DMS153 (cell line): Measurements from ENCODE around the gene TTC9B.
"Not testable (repeated sequence)": the region's sequence is repeated elsewhere in the genome, so short reads cannot be mapped to it uniquely, and the experiment has no call there.

Source experiments
- DNase-seq: peaks from one replicate; lab custom pipeline; 2025; lab: John Stamatoyannopoulos, UW

TTC9B gene

DNA sequence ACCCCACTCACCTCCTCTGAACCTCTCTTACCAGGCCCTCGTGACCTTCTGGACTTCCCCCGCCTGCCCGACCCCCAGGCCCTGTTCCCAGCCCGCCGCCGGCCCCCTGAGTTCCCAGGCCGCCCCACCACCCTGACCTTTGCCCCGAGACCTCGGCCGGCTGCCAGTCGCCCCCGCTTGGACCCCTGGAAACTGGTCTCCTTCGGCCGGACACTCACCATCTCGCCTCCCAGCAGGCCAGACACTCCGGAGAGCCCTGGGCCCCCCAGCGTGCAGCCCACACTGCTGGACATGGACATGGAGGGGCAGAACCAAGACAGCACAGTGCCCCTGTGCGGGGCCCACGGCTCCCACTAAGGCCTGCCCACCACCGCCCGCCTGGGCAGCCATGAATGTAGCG lies 3.2 kb downstream of the TTC9B start:
- DNase-seq, result no peak

DNA sequence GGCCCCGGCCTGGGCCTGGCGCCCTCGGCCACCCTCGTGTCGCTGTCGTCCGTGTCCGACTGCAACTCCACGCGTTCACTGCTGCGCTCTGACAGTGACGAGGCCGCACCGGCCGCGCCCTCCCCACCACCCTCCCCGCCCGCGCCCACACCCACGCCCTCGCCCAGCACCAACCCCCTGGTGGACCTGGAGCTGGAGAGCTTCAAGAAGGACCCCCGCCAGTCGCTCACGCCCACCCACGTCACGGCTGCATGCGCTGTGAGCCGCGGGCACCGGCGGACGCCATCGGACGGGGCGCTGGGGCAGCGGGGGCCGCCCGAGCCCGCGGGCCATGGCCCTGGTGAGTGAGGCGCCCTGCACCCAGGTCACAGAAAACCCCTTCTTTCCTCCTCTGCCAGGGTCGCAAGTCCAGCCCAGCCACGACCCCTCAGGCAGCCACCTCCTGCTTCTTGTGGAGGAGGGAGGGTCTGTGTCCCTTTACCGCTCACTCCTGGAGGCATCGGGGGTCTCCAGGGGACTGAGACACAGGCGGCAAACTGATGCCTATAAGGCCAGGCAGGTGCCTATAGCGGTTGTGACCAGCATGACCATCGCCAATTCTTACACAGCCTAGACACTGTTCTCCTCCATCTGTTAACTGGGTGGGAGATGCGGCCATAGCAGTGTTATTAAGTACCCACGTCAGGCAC lies 4.2 kb downstream of the TTC9B start:
- no peak for DNase-seq

DNA sequence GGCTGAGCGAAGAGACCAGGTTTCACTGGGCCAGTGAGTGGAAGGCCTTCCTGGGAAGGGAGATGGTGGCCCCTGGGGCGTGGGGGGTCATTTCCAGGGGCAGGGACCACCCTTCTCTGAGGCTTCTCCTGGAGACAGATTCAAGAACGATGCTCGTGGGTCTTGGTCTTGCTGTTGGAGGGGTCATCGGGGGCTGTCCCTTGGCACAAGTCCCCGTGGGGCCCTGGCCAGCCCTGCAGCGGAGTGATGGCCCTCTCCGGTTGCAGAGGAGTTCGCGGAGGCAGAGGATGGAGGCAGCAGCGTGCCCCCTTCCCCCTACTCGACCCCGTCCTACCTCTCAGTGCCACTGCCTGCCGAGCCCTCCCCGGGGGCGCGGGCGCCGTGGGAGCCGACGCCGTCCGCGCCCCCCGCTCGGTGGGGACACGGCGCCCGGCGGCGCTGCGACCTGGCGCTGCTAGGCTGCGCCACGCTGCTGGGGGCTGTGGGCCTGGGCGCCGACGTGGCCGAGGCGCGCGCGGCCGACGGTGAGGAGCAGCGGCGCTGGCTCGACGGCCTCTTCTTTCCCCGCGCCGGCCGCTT lies 4.8 kb downstream of the TTC9B start:
- no peak for DNase-seq

DNA sequence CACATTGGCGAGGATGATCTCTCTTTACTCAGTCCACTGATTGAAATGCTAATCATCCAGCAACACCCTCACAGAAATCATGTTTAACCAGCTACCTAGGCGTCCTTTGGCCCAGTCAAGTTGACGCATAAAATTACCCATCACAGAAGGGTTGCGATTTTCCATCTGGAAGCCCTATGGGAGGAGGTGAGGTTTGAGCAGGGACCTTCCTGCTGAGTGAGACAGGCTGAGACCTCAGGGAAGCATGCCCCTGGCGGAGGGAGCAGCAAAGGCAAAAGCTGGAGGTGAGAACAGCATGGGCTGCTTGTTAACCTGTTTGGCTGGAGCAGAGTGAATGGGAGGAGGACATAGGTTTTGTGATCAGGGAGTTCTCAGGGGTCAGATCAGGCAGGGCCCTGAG lies 7.3 kb downstream of the TTC9B start:
- DNase-seq, result no peak

DNA sequence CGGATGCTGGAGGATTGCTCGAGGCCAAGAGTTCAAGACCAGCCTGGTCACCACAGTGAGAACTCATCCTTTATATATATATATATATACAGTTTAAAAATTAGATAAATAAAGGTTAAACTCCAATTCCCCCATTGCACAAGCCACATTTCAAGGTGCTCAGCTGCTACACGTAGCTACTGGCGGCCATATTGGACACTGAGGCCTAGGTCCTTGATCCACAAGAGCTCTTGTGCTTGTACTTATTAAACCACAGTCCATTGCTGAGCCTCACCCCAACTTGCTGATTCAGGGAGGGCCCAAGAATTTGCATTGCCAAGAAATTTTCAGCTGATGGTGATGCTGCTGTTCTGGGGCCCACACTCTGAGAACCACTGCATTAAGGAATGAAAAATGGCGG lies 9.6 kb downstream of the TTC9B start:
- DNase-seq, result no peak

DNA sequence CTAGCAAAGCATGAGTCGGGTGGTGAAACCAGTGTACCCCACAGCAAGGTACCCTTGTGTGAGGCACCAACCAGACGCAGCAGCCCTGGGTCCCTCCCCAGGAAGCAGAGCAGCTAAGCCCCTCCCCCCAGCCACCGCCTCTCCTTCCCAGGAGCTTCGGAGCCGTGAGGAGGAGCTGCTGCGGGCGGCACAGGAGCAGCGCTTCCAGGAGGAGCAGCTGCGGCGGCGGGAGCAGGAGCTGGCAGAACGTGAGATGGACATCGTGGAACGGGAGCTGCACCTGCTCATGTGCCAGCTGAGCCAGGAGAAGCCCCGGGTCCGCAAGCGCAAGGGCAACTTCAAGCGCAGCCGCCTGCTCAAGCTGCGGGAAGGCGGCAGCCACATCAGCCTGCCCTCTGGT lies 12.4 kb downstream of the TTC9B start:
- no peak for DNase-seq

DNA sequence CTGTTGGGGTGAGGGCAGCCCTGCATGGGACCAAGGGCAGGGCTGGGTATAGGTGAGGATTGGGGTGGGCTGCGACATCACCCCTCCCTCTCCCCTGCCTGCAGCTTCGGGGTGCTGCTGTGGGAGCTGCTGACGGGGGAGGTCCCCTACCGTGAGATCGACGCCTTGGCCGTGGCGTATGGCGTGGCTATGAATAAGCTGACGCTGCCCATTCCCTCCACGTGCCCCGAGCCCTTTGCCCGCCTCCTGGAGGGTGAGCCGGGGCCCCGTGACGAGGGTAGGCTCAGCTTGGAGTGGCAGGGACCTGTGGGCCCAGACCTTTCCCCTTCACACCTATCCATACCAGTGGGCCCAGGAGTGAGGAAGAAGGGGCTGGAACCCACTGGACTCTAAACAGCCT lies 13.8 kb downstream of the TTC9B start:
- no peak for DNase-seq

DNA sequence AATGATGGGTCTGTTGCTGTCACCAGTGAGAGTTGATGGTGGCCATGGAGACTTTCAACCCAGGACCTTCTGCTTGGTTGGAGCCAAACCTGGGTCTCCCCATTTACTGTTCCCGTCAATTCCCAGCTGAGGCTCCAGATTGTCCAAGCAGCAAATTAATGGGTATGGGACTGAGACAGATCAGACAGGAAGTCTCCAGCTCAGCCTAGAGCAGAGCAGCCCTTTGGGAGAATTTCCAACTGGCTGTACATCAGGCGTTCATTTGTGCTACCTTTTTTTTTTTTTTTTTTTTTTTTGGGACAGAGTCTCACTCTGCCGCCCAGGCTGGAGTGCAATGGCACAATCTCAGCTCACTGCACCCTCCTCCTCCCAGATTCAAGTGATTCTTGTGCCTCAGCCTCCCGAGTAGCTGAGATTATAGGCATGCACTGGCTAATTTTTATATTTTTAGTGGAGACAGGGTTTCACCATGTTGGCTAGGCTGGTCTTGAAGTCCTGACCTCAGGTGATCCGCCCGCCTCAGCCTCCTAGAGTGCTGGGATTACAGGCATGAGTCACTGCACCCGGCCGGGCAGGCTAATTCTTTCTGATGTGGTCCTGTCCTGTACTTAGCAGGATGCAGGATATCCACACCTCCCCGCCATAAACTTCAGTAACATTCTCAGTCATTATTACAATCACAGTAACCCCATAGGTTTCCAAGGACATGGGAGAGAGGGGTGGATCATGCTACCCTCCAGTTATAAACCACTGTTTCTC lies 17.7 kb downstream of the TTC9B start:
- DNase-seq, result no peak

DNA sequence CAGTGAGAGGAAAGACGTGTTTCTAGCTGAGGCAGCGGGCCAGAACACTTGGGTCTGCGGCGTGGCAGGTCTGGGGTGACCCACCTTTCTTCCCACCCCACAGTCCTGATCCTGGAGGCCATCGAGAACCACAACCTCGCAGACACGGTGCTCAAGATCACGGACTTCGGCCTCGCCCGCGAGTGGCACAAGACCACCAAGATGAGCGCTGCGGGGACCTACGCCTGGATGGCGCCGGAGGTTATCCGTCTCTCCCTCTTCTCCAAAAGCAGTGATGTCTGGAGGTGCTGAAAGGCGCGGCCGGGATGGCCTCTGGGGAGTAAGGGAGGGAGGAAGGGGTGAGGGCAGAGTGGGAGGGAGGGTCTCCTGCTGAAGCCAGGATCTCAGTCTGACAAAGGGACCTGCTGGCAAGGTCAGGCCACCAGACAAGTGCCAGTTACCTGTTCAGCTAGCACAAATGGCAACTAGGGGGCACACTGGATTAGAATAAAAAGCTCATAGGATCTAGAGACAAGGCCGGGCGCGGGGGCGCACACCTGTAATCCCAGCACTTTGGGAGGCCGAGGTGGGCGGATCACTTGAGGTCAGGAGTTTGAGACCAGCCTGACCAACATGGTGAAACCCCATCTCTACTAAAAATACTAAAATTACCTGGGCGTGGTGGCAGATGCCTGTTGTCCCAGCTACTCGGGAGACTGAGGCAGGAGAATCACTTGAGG lies 19.8 kb downstream of the TTC9B start:
- no peak for DNase-seq

DNA sequence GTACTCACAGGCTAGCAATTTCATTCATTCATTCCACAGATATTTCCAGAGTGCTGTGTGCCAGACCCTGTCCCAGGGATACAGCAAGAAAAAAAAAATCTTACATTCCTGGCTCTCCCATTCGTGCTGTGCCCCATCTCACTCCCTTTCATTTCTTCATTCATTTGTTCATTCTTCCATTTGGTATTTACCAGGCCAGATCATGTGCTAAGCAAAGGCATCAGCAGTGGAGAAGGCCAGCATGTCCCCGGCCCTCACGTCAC lies 24.7 kb downstream of the TTC9B start:
- DNase-seq, result no peak

DNA sequence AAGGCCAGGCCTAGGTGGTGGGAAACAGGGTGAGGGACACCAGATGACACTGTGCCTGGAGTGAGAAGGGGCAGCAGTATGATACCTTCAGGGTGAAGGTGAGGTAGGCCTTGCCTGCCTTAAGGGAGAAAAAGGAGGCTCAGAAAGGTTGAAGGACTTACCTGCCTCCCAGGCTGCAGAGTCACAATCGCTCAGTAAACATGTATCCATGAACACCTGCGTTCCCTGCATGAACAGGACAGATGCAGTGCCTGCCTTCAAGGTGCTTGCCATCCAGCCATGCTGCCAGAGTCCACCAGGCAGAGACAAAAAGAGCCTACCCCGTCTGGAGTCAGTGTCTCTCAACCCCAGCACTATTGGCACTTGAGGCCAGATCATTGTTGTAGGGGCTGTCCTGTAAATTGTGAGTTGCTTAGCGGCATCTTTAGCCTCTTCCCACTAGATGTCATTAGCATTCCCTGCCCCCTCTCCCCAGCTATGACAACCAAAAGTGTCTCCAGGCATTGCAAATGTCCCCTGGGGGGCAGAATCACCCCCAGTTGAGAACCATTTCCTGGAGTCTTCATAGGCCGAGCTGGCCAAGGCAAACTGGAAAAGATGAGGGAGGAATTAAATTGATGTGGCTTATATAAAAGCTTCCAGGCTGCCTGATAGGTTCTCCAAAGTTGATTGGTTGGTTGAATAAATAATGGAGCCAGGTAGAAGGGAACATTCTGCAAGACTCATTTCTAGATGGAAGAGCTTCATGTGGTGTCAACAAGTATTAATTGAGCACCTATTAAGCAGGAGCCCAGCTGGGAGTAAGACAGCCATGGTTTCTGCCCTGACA lies 25.2 kb downstream of the TTC9B start:
- DNase-seq, result no peak

DNA sequence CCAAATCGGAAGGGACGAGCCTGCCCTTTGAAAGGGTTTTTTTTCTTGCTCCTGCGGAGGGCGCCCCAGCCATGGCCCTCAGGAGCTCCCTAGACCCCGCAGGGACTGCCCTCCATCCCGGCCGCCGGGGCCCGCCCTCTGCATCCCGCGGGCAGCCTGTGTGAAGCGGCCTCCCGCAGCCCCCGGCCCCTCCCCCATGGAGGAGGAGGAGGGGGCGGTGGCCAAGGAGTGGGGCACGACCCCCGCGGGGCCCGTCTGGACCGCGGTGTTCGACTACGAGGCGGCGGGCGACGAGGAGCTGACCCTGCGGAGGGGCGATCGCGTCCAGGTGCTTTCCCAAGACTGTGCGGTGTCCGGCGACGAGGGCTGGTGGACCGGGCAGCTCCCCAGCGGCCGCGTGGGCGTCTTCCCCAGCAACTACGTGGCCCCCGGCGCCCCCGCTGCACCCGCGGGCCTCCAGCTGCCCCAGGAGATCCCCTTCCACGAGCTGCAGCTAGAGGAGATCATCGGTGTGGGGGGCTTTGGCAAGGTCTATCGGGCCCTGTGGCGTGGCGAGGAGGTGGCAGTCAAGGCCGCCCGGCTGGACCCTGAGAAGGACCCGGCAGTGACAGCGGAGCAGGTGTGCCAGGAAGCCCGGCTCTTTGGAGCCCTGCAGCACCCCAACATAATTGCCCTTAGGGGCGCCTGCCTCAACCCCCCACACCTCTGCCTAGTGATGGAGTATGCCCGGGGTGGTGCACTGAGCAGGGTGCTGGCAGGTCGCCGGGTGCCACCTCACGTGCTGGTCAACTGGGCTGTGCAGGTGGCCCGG lies 26.1 kb downstream of the TTC9B start:
- no peak for DNase-seq

DNA sequence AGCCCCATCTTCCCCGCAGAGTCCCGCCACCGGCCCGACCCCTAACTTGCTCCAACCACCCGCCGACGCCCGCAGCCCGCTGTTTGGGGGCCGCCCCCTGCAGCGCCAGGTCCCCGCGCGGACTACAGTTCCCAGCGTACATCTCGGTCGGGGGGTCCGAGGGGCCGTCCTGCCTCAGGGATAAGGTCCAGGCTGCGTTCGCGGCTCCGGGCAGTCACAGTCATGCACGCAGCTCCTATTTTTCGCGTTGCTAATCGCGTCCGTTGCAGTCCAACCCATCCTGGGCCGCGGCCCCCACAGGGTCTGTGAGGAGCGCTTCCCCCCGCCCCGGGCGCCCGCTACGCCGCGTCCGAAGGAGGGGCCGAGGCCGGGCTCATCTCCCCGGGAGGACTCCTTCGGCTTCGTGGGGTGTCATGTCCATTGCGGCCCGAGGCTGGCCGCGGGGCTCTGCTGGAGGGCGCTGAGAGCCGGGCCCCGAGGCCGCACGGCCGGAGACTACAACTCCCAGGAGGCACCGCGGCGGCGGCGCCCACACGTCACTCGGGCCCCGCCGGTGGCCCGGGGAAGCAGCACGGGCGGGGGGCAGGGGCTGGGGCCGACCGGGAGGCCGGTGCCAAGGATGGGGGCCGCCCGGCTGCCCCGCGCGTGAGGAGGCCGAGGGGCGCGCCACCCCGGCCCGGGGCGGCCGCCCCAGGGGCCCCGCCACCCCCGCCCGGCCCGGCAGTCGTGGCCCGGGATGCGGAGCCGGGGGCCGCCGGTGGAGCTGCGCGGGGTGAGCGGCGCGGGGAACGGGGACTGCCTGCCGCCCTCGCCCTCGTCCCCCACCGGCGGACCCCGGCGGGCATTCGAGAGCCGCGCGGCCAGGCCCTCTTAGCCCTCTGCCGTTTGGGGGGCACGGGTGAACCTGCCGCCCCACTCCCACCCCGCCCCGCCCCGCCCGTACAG lies 27.0 kb downstream of the TTC9B start, which contains the start of gene MAP3K10:
Gene MAP3K10 (plus strand): TSS at position 536 of the 945 bp plus-strand sequence. CDS start 606 bp downstream, outside the sequence.
- DNase-seq, result no peak

DNA sequence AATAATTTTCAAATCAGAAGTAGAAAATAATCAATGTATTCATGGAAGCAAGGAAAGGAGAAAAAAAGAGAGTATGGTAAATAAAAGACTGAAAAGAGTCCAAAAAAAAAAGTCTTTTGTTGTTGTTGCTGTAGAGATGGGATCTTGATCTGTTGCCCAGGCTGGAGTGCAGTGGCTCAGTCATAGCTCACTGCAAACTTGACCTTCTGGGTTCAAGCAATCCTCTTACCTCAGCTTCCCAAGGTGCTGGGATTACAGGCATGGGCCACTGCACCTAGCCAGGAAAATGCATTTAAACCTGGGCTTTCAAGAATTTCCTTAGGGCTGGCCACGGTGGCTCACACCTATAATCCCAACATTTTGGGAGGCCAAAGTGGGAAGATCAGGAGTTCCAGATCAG lies 33.9 kb downstream of the TTC9B start:
- DNase-seq, result no peak

DNA sequence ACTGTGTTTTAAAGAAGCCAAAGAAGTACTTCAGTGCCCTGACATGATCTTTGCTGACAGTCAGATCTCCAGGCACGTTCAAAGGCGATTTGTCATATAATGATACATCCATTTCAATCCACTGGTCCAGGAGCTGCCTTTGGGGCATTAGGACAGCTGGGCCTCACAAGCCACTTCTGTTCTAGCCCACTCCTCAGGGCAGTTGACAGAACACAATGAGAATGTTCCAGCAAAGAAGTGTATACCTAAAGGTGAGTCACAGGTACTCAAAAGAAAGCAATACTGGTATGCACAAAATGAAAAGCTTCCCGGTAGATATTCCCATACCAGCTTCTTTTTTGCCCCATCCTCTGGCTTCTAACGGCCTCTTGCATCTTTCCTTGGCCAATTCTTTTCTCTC lies 39.4 kb downstream of the TTC9B start:
- DNase-seq, result no peak

DNA sequence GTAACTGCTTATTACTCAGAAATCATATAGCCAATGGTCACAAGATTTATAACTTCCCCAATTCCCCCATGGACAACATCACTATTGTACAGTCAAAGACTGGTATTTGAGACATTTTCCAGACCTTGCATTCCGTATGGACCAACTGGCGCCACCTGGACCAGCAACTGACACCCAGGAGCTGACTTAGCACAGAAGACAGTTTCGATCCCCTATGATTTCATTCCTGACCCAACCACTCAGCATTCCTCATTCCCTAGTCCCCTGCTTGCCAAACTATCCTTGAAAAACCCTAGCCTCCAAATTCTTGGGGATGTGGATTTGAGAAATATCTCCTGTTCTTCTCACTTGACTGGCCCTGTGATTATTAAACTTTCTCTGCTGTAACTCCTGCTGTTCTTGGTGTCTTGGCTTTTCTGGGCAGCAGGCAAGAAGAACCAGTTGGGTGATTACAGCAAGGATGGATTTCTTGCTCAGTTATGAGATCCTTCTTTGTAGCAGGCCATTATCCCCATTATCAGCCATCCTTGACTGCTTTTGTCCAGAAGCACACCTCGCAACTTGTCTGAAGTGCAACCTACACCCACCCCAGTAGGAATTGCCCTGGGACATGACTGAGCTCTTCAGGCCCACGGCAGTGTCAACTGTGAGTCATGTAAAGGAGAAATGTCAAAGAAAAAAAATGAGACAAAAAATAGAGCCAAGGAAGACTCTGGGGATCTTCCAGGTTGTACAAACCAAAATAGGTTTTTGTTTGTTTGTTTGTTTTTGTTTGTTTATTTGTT lies 40.7 kb downstream of the TTC9B start:
- DNase-seq, result no peak

DNA sequence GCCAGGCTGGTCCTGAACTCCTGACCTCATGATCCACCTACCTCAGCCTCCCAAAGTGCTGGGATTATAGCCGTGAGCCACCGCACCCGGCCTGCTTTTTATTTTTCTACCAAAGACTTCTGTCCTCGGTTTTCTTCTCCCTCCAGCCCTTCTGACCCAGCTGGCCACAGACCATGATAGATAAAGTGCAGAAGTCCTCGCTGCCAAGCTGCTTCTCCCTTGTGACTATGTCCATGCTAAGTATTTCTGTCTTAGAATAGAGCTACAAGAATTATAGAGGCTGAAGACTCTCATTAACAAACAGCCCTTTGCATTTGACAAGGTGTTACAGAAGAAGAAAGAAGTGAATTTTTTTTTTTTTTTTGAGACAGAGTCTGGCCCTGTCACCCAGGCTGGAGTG lies 42.4 kb downstream of the TTC9B start:
- DNase-seq, result no peak

DNA sequence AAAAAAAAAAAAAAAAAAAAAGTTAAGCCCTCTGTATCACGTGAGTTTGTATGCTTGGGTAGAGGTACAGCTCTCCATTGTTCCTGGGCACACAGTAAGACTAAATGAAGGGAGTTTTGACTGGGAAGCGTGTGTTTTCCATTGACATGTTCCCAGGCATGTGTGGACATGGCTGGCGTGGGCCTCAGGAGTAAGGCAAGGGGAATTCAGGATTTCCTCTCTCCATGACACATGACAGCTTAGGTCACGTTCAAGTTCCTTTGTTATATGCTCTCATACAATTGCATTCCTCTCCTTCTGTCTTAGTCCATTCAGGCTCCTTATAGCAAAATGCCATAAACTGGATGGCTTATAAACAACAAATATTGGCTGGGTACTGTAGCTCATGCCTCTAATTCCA lies 44.1 kb downstream of the TTC9B start:
- DNase-seq, result no peak

DNA sequence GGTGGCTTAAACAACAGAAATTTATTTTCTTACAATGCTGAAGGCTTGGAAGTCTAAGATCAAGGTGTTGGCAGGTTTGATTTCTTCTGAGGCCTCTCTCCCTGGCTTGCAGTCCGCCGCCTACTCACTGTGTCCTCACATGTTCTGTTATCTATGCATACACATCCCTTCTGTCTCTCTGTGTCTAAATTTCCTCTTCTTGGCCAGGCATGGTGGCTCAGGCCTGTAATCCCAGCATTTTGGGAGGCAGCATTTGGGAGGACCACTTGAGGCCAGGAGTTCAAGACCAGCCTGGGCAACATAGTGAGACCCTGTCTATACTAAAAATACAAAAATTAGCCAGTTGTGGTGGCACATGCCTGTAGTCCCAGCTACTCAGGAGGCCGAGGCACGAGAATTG lies 46.9 kb downstream of the TTC9B start:
- DNase-seq, result not testable (repeated sequence)
